D341Med (cell line): ENCODE measurements around the gene TET3.

Source experiments
- DNase-seq: peaks from one replicate; pipeline ENCODE4 v3.0.0; 2012; ENCODE audit warnings: low spot score

TET3 gene

DNA sequence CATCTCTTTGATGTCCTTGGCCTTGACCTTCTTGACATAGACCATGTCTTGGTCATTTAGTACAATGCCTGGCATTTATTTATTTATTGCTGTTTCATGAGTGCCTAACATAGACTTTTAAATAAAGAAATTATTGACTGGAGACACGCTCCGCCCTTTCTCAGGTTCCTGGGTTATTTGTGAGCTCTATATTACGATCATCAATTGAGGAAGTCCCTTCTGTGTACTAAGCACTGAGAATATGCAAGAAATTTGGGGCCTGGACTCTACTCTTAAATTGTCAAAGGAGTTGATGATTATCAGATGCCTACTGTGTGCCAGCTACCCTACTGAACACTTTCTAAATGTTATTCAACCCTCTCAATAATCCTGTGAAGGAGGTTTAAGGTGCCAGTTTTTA, 19.7 kb upstream of the TET3 start:
- DNase-seq = no peak

DNA sequence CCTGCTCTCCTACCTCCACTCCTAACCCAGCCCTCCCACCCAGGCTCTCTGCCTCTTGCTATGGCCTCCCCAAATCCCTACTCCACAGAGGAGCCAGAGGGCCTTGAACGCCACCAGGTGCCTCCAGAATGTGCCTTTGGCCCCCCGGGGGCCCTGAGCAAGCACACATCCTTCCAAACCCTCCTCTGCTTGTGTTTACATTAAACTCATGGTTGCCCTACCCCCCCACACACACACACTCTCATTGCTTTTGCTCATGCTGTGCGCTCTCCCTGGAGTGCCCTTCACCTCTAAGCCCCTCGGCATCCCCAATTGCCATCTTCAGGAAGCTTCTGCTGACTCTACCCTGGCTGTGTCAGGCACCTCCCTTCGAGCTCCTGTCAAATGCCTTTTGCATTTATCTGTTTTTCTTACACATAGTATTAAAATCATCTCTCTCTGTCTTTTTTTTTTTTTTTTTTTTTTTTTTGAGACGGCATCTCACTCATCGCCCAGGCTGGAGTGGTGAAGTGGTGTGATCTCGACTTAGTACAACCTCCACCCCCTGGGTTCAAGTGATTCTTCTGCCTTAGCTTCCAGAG, 16.3 kb upstream of the TET3 start:
- DNase-seq = no peak

DNA sequence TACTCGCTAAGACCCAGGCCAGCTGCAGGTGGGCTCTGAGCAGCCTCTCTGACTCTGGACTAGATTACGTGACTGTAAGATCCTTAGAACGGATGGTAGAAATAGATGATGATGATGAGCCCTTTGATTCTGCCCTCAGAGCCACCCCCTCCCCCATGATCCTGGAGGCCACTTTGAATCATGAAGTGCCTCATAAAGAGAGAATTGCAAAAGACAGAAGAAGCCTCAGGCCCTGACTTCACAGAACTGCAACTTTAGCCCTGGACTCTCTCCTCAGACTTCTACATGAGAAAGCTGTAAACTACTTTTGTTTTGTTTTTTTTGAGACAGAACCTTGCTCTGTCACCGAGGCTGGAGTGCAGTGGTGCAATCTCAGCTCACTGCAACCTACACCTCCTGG, 15.4 kb upstream of the TET3 start:
- no peak for DNase-seq

DNA sequence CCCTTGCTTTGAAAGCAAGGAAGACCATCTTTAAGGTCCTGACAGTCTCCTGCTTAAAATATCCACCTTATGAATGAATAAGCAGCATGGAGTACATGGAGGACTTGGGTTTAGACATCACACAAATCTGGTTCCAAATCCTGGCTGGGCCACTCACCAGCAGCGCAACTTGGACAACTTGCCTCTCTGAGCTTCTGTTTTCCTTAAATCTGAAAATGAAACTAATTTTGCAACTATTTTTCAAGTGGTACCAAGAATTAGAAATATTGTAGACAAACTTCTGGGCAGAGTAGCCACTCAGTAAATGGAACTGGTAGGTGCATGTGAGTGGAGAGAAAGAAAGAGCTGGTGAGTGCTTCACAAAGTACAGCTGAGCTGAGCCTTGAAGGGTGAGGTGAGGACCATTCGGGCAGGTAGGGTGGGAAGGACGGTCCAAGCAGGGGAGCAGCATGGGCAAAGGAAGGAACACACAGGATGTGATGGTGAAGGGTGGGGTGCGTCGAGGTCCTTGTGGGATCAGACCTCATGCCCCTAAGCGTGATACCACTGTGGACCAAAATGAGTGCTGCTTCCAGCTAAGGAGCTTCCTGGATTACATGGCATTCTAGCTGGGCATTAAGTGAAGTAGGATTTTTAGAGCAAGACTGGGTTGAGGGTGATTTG, 14.4 kb upstream of the TET3 start:
- no peak for DNase-seq

DNA sequence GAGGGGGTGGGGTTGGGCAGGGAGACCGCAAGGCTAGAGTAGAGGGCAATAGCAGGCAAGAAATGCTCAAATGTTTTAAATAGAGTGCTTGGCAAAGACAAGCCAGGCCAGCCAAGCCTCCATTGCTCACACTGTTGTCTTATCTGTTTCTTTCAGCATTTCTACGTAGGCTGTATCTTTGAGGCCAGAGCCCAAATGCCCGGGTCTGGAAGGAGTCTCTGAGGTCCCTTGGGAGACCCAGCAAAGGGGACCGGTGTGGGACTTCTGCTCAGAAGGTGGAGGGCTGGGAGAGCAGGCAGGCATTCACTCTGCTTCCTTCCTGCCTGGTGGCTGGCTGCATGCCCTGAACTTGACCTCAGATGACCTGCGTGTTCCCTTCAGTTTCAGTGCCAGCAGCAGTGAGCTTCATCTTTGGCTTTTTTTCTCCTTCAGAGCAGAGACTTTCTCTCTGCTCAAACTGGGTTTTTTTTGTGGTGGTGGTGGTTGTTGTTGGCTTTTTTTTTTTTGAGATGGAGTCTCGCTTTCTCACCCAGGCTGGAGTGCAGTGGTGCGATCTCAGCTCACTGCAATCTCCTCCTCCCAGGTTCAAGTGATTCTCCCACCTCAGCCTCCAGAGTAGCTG, 13.7 kb upstream of the TET3 start:
- DNase-seq = no peak

DNA sequence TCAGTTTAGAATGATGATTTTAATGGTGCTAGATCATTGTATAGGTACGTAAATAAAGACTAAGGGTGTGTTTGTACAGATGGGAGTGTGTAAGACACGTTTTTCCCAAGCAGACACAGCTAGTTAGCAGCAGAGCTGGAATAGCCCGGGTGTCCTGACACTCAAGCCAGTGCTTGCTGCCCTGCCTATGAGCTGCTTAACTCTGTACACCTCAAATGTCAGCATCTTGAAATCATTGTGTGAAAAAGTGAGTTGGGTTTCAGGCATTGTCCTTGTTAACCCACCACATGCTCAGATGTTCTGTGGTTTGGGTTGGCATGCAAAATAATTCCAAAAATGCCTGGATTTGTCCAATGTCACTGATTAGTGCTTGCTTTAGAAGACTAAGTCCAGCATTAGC, 13.0 kb upstream of the TET3 start:
- no peak for DNase-seq

DNA sequence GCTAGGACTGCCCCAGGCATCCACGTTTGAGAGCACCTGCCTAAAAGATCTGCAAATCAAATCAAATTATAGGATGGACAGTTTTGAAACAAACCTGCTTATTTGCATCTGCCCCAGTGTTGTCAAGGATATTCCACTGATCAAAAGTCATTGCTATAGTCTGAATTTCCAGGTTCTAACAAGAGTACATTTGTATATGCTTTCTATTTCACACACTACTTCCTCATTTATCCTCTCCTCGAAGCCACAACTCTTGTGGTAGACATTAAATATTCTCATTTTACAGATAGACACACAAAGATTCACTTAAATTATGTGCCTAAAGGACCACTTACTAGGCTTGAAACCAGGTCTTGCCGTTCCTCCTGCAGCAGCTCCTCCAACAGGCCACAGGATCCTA, 11.9 kb upstream of the TET3 start:
- DNase-seq = no peak

DNA sequence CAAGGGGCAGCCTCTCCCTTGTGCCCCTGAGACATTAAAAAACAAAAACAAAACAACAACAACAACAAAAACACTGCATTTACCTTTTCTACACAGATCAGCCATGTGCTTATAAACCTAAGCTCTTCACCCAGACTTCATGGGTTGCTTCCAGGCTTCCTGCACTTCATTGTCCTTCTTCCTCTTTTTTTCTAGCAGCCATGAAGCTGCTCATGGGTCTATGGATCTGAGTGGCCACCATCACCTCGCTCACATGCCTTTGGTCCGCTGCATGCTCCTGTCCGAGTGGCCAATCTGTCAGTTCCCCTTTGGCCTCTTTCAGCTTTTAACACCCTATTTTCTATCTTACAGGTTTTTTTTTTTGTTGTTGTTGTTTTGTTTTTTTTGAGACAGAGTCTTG, 9.0 kb upstream of the TET3 start:
- no peak for DNase-seq

DNA sequence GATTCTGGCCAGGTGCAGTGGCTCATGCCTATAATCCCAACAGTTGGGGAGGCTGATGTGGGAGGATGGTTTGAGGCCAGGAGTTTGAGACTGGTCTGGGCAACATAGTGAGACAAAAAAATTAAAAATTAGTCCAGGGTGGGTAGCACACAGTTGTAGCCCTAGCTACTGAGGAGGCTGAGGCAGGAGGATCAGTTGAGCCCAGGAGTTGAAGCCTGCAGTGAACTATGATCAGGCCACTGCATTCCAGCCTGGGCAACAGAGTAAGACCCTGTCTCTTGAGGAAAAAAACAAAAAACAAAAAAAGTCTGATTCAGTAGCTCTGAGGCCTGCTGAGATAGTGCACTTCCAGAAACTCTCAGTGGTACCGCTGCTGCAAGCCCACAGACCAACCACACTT, 7.9 kb upstream of the TET3 start:
- DNase-seq = no peak

DNA sequence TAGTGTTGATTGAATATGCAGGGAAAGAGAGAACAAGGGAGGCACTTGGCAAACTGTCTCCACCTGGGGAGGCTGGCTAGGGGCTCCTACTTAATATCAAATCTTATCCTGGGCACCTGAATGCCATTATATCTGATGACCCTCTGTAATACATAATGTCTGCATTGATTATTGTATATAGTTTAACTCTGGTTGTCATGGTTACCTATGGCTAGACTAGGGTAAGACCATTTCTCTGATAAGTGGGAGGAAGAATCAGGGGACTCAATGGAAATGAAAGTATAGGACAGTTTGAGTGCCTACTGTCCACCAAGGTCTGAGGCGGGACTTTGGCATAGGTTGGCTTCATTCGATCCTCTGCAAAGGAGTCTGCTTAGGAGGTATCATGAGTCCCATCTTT, 7.2 kb upstream of the TET3 start:
- DNase-seq = no peak

DNA sequence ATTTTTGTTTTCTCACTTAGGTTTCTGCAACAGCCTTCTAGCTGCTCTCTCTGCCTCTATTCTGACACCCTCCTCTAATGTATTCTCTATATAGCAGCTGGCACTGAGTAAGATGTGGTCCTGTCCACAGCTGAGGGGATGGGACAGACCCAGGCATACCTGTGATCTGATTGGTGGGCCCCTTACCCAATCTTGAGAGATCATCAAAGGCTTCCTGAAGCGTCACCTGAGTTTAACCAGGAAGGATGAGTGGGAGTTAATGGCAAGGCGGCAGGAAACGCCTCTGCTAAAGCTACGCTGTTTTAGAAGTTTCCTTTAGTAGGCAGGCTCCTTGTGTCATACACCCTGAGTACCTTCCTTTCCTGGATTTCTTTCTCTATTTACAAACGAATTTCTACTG, 5.7 kb upstream of the TET3 start:
- DNase-seq = no peak

DNA sequence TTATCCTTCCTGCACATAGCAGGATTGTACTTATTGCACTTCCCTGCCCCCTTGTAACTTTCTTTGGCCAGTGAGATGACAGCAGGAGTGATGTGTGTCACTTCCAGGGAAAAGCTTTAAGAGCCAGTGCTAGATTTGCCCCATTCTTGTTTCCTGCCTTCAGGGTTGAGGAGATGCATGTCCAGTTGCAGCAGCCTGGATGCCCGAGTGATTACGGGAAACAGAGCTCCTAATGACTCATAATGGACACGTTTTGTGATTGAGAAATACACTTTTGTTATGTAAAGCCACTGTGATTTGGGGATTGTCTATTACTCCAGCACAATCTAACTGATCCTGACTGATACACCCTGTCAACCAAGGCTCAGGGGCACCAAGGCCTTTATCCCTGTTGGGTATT, 5.0 kb upstream of the TET3 start:
- DNase-seq = no peak

DNA sequence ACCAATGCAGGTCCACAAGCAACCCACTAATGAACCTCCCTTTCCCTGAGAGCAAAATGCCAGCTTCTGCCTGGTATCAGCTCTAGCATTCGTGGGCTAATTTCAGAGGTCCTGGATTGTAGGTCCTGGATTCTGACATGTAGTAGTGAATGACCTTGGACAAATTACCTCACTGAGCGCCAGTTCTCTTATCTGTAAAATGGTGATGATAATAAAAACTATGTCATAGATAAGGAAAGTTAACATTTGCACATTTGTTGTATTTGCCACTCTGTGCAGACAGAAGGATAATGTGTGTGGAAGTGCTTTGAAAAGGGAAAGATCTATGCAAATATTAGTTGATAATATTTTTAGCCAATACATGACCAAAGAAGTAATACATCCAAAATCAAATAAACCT, 4.1 kb upstream of the TET3 start:
- DNase-seq = no peak

DNA sequence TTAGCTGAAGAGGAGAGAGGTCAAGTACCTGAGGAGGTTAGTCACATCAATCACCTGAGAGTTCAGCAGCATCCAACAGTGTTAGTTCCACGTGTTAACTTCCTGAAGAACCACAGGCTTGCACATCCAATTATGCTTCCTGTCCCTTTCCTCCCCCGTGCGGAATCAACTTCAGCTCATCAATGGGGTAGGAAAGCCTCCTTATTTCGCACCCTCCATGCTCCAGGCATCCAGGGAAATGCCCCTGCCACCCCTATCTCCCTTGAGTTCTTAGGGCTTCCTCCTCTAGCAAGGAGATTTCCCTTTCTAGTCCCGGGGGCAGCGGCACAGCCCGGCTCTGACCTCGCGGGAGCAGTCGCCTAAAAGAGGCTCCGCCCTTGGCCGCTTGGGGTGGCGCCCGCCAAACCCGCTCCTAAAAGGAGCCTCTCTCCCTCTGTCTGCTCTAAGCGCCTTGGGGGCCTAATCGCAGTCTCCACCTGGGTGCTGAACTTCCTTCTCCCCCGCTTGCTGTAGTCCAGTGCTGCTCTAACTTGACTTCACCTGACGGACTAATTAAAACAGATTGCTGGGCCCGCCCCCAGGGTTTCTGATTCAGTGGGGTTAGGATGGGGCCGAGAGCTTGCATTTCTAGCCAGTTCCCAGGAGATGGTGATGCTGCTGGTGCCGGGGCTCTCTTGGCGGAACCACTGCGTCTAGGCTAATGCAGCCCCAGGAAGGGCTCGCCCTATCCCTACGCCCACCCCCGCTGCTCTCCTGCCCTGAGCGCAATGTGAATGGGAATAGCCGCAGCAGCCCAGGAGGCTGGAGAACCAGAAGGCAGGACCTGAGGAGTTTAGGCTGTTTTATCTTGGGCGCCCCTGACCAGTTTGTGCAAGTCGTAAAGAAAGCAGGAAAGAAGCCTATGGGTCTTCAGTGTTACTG, 3.4 kb upstream of the TET3 start:
- no peak for DNase-seq

DNA sequence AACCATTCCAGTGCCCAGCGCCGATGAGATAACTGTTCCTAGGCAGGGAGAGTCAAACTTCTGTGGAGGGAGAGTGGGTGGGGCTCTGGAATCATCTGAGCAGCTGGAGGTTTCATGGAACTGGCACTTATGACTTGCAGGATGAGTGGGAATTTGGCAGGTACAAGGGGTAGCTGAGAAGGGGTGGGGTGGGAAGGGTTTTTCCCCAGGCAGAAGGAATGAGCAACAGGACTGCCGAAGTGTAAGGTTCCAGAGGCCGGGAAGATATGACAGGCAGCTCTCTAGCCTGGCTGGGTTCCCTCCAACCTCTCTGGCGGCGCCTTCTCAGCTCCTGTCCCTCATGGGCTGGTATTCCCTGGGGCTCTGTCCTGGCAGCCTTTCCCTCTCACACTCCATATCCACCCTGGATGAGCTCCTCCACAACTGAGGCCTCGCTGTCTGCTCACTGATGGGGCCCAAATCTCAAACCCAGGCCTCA, 2.5 kb upstream of the TET3 start:
- no peak for DNase-seq

DNA sequence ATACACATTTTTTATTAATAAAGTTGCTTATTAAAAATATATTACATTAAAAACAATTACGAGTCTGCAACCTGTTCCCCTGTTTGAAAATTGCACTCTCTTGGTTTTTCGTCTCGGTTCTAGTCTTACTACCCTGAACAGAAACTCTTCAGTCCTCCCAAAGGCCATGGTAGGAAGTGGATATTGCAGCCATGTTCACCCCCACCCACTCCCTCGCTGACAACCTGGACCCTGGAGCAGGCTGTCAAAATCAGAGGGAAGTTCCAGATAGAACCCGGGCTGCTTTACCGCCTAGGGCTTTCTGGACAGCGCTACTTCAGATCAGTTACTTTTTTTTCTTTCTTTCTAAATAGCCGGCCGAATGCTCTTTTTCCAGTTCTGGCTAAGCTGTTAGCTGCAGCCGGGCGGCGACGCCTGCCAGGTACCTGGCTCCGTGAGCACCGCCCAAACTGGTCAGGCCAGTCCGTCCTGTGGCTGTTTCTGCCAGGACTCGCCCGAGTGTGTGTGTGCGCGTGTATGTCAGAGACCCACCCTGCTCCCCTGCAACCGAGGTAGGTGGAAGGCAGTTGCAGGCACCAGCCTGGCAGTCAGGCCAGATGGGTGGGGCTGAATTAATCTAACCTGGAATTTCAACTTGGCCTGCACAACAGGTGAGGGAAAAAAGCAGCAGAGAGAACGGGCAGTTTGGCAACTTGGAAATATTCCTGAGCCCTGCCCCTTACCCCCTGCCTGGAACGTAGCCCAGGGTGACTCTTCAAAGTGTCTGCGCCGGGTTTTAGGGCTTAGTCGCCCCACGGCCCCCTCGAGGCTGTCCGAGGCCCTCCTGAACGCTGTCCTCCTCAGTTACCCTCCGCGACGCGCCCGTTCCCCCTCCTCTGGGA, 1.1 kb upstream of the TET3 start:
- DNase-seq = no peak

DNA sequence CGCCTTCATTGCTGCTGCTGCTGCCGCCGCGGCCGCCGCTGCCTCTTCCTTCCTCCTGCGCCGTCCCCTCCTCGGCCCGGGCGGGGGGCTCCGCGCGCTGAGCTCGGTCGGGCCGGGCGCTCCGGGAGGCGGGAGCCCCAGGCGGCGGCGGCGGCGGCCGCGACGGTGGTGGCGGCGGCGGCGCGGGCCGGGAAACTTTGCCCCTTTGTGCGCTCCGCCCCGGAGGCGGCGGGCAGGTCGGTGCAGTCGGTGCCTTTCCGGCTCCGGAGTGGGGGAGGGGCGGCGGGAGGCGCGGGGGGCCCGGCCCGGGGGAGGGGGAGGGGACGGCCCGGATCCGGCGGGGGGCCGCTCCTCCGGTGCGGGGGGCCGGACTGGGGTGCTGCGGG, 205 bp downstream of the TET3 start:
- DNase-seq = peak; percentile 83

DNA sequence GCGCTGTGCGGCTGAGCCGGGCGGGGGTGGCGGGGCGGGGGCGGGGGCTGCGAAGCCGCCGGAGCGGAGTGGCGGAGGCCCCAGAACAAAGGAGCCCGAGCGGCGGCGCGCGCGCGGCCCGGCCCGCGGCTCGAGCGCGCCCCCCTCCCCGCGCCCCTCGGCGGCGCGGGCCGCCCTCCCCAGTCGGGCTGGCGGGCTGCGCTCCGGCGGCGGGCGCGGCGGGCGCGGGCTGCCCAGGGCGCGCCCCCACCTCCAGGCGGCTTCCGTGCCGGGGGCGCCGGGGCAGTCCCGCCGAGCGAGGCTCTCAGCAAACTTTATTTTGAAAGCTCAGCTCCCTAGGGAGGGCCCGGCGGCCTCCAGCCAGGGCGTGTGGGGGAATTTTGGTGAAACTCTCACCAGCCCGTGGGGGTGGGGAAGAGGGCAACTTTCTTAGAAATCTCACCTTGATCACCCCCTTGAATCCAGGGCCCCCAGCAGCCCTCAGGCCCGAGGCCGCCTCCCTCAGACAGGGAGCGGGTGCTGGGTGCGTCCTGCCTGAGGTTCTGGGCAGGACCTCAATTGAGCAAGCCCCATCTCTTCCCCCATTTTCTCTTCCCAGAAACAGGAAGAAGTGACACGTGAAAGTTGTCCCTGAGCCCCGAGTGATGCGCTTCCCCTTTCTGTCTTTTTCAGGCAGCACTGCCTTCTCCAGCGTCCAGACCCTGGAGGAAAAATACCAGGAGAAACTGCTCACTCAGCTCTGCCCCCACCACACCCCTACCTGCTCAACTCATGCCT, 786 bp downstream of the TET3 start:
- peak; percentile 83 for DNase-seq

DNA sequence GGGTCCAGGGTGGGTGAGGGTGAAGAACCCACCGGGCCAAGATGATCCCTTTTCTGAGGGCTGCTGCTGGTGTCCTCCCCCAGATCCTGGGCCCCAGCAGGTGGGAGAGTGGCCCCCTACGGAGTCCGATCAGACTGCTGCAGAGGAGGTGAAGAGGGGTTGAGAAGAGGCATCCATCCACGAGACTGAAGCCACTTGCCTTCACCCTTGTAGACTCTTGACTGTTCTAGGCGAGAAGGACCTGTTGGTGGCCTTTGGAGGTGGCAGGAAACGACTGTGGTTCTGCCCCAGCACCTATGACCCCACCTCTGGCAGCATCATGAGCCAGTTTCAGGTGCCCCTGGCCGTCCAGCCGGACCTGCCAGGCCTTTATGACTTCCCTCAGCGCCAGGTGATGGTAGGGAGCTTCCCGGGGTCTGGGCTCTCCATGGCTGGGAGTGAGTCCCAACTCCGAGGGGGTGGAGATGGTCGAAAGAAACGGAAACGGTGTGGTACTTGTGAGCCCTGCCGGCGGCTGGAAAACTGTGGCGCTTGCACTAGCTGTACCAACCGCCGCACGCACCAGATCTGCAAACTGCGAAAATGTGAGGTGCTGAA, 1.5 kb downstream of the TET3 start:
- no peak for DNase-seq

DNA sequence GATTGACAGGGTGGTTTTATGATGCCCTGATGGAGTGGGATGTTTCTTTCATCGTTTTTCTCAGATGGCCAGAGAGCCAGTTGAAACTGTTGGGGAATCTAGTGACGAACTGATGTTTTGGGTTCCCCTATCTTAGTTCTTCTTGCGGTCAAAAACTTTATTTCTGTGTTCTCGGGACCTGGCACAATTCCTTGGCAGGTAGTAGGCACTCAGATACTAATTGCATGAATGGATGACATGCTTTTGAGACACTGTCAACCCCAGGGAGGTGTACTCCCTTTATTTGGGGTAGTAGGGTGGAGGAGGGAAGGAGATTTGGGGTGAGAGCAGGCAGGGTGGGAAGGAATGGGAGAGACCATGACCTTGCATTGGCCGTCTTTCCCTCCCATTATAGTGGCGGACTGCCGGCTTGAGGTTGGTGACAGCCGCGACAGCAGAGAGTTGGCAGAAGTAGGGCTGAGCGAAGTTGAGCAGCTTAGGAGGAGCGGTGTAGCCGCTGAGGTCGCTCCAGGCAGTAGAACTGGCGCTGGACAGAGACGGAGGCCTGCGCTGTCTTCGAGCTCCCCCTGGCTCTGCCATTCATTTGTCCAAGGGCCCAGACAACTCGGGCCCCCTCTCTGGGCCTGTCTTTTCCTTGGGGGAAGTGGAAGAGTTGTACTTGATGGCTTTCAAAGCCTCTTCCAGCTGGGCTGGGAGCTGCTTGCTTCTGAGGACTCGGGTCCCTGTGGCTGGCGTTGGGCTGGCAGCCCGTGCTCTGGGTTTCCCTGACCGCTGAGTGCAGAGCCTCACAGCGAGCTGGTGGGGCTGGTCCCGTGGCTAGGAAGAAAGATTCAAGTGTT, 2.6 kb downstream of the TET3 start:
- peak; percentile 61 for DNase-seq
